DMS79 treated with DMSO at 0.1 percent for 48 hours (cell line): ENCODE measurements around the gene DRICH1.
A peak's percentile ranks its signal among the peaks of the same experiment; 100 is the strongest.
"Not testable (repeated sequence)": the region's sequence is repeated elsewhere in the genome, so short reads cannot be mapped to it uniquely, and the experiment has no call there.

Source experiments
- DNase-seq: peaks from one replicate; lab custom pipeline; 2025; lab: John Stamatoyannopoulos, UW

Gene DRICH1

GRCh38 chr22:23566705-23567475 is 65.2 kb downstream of the DRICH1 start:
- DNase-seq: no peak

- DNase-seq: no peak
These were observed 66.0 kb downstream of the DRICH1 start for GRCh38 chr22:23565915-23566704.

- DNase-seq: peak; percentile 4
These were observed 66.7 kb downstream of the DRICH1 start for GRCh38 chr22:23565305-23565914.

- DNase-seq: no peak
These were observed 67.8 kb downstream of the DRICH1 start for GRCh38 chr22:23564276-23564675.

GRCh38 chr22:23563111-23563510 is 69.0 kb downstream of the DRICH1 start:
- DNase-seq: no peak

GRCh38 chr22:23562186-23562585 is 69.9 kb downstream of the DRICH1 start:
- no peak for DNase-seq

- DNase-seq: not testable (repeated sequence)
These were observed 71.1 kb downstream of the DRICH1 start for GRCh38 chr22:23561025-23561510.

- DNase-seq: not testable (repeated sequence)
These were observed 71.9 kb downstream of the DRICH1 start for GRCh38 chr22:23560215-23560614.
